Measurements from ENCODE around the gene KSR1.
"Not testable (repeated sequence)": the region's sequence is repeated elsewhere in the genome, so short reads cannot be mapped to it uniquely, and the experiment has no call there.

Gene KSR1

DNA sequence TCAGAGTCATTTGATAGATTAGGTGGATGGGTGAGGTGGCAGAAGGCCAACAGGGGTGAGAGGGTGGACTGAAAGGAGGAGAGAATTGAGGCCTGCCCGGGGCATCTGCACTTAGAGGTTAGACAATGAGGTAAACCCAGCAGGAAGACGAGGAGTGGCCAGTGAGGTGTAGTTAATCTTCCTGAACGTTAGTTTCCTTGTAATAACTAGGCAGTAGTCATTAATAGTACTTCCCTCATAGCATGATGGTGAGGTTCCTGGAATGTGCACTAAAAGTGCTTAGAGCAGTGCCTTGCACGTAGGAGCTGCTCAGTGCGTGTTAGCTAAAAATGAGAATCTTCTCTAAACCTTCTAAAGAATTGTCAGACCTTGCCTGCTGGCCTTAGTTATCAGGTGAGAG, 13.5 kb upstream of the KSR1 start:
- H3K27ac ChIP-seq: no peak overlapping the region
- no peak for TF ChIP-seq ZFX (IDR thresholded peaks at IDR 0.05; ENCODE audit: borderline replicate concordance)
- TF ChIP-seq, protein P1, sequence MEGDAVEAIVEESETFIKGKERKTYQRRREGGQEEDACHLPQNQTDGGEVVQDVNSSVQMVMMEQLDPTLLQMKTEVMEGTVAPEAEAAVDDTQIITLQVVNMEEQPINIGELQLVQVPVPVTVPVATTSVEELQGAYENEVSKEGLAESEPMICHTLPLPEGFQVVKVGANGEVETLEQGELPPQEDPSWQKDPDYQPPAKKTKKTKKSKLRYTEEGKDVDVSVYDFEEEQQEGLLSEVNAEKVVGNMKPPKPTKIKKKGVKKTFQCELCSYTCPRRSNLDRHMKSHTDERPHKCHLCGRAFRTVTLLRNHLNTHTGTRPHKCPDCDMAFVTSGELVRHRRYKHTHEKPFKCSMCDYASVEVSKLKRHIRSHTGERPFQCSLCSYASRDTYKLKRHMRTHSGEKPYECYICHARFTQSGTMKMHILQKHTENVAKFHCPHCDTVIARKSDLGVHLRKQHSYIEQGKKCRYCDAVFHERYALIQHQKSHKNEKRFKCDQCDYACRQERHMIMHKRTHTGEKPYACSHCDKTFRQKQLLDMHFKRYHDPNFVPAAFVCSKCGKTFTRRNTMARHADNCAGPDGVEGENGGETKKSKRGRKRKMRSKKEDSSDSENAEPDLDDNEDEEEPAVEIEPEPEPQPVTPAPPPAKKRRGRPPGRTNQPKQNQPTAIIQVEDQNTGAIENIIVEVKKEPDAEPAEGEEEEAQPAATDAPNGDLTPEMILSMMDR (IDR thresholded peaks at IDR 0.05): no peak

DNA sequence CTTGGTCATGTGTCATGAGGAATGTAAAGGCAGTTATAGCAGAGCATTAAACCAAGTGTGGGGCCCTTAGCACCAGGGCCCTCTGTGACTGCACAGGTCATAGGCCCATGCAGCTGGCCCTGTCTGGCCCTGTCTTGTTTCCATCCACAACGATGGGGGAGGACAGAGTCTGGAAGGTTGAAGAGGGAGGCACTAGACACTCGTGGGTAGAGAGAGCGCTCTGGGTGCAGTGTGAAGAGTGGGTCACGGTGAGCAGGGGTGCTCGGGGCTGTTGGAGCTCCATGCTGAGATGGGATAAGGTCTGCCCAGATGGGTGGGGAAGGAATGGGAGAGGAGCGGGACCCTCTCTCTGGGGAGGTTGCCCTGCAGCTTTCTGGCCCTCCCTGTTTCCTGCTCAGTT, 12.8 kb upstream of the KSR1 start:
- H3K27ac ChIP-seq: no peak overlapping the region
- TF ChIP-seq, protein P1 (IDR thresholded peaks at IDR 0.05): no peak
- no peak for TF ChIP-seq ZFX (IDR thresholded peaks at IDR 0.05; ENCODE audit: borderline replicate concordance)

DNA sequence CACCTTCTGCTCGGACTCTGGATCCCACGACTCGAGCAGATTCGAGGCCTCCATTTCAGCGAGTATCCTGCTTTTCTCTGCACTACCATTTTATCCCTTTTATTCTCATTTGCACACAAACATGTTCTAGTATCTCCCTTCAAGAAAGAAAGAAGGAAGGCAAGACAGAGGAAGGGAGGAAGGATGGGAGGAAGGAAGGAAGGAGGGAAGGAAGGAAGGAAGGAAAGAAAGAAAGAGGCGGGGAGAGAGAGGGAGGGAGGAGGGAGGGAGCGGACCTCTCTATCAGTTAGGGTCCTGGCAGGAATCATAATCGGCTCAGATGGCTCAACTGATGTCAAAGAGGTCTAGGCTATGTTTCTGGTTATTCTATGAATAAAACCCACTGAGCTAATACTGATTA, 10.3 kb upstream of the KSR1 start:
- no peak overlapping the region for H3K27ac ChIP-seq
- TF ChIP-seq, protein P1 (IDR thresholded peaks at IDR 0.05): no peak
- TF ChIP-seq ZFX (IDR thresholded peaks at IDR 0.05; ENCODE audit: borderline replicate concordance): no peak

DNA sequence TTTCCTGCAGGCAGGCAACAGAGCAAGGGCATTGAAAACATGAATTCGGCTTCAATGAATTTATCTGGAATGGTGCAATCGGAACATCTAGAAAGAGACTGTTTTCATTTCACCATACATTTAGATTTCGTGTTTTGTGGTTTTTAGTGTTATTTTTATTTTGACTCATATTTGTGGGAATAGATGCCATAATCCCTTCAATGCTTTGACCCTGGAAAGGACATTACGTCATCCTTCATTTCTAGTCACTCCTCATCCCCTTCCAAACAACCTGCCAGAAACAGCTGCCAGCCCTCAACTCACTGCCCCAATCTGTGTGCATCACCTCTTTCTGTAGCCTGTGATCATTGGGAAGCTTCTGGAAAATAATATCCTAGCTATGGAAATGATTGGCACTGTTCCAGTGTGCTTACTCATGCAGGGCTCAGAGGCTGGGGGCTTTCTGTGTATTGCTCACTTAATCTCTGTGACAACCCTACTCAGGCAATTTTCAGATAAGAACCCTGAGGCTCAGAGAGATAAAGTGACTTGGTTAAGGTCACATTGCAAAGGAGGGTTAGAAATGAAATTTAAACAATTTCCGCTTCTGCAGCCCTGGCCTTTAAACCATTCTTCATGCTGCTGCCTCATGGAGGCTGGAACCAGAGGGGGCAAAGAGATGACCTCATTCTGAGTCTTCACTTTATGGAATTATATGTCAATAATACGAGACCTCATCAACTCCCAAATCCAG, 9.5 kb upstream of the KSR1 start:
- TF ChIP-seq, protein P1 (IDR thresholded peaks at IDR 0.05): no peak
- TF ChIP-seq ZFX (IDR thresholded peaks at IDR 0.05; ENCODE audit: borderline replicate concordance): no peak
- H3K27ac ChIP-seq: no peak overlapping the region

DNA sequence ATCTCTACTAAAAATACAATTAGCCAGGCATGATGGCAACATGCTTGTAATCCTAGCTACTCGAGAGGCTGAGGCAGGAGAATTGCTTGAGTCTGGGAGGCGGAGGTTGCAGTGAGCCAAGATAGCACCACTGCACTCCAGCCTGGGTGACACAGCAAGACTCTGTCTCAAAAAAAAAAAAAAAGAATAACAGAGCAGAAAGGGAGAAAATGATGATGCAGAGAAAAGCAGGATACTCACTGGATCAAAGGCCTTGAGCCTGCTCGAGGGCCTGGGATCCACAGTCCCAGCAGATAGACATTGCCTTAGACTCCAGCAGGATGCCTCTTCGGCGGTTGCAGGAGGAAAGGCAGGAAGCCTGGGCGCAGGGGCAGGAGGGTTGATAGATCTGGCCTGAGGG, 7.7 kb upstream of the KSR1 start:
- H3K27ac ChIP-seq: not testable (repeated sequence)

DNA sequence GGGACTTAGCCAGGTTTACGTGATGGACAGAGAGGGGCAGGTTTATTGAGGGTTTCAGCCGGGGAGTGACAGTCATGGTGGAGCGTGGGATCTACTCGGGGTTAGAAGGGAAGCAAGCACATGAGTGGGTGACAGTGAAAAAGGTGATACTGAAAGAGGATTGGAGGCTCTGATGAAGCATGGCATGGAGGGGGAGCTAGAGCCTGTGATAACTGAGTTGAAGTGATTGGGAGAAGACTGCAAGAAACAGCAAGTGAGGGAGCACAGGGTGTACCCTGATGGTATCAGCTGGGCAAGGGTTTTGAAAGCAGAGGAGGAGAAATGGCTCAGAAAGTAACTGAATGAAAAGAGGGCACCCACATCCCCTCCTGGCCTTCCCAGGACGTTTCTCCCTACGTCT, 6.7 kb upstream of the KSR1 start:
- no peak overlapping the region for H3K27ac ChIP-seq
- TF ChIP-seq ZFX (IDR thresholded peaks at IDR 0.05; ENCODE audit: borderline replicate concordance): no peak
- TF ChIP-seq, protein P1 (IDR thresholded peaks at IDR 0.05): no peak

DNA sequence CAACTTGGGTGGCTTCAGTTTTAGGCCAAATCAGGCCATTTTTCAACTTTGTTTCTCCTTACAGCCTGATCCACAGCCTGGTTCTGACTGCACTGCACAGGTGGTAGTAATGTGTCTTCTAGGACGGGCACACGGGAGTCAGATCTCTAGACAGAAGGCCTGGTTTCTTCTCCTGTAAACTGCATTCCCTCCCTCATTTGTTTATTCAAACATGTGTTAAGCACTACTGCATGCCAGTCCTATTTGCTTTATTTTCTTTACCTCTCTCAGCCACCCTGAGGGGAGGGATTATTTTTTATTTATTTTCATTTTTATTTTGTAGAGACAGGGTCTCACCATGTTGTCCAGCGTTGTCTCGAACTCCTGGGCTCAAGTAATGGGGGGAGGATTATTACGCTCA, 6.3 kb upstream of the KSR1 start:
- H3K27ac ChIP-seq: no peak overlapping the region
- TF ChIP-seq, protein P1 (IDR thresholded peaks at IDR 0.05): no peak
- no peak for TF ChIP-seq ZFX (IDR thresholded peaks at IDR 0.05; ENCODE audit: borderline replicate concordance)

DNA sequence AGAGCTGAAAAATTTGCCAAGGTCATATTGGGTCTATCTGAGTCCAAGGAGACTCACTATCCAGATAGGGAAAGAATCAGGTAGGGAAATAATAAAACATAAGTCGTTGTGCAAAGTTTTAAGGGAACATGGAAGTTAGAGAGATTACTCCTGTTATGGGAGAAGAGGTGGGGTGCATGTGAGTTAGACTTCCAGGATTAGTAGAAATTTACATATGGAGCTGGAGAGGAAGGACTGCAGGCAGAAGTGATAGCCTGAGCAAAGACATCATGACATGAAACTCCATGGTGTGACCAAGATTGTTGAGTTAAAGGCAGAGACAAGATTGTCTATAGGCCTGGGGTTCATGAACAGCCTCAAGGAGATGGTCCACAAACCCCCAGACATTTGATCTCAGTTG, 5.8 kb upstream of the KSR1 start:
- H3K27ac ChIP-seq: no peak overlapping the region
- no peak for TF ChIP-seq ZFX (IDR thresholded peaks at IDR 0.05; ENCODE audit: borderline replicate concordance)
- TF ChIP-seq, protein P1 (IDR thresholded peaks at IDR 0.05): no peak

Data from 22Rv1 (cell line).